A549 (cell line): ENCODE measurements around the gene TNPO2.

Experiments used
- CEBPB ChIP-seq, 2 experiments: fragments of >200 bp in 1 of 2; sonication (Bioruptor Twin) in 1 of 2; formaldehyde crosslinking in 1 of 2; IDR thresholded peaks; 2 replicates each; pipeline ENCODE4 v1.6.1; 2012 to 2016
- EP300 ChIP-seq, 2 experiments: fragments of >200 bp; sonication (Bioruptor Twin); formaldehyde crosslinking; IDR thresholded peaks; 2 replicates in 1 of 2; 3 replicates in 1 of 2; pipeline ENCODE4 v1.6.1; 2016 to 2017
- JUNB ChIP-seq: fragments of >200 bp; sonication (Bioruptor Twin); formaldehyde crosslinking; IDR thresholded peaks from 2 replicates; pipeline ENCODE4 v1.6.1; 2016
- TF ChIP-seq, protein P1 (sequence below): fragments of >200 bp; sonication (Bioruptor Twin); formaldehyde crosslinking; IDR thresholded peaks from 3 replicates; pipeline ENCODE4 v1.5.1; 2016

DNA sequence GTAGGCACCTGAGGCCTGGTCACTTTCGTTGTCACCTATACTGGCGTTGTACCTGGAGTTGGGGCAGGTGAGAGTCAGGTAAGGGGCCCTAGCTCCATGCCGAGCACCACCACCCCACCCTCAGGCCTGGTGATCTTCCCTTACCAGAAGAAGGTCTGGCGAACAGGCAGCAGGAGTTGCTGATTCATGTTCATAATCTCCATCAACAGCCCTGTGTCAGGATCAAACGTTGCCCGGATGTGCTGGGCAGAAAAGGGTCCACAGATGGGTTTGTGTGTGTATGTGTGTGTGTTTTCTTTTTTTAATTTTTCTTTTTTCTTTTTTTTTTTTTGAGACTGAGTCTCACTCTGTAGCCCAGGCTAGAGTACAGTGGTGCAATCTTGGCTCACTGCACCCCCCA, 71.5 kb downstream of the TNPO2 start:
- TF ChIP-seq EP300 (IDR thresholded peaks at IDR 0.05): no peak
- TF ChIP-seq CEBPB (IDR thresholded peaks at IDR 0.05): no peak
- TF ChIP-seq, protein P1, sequence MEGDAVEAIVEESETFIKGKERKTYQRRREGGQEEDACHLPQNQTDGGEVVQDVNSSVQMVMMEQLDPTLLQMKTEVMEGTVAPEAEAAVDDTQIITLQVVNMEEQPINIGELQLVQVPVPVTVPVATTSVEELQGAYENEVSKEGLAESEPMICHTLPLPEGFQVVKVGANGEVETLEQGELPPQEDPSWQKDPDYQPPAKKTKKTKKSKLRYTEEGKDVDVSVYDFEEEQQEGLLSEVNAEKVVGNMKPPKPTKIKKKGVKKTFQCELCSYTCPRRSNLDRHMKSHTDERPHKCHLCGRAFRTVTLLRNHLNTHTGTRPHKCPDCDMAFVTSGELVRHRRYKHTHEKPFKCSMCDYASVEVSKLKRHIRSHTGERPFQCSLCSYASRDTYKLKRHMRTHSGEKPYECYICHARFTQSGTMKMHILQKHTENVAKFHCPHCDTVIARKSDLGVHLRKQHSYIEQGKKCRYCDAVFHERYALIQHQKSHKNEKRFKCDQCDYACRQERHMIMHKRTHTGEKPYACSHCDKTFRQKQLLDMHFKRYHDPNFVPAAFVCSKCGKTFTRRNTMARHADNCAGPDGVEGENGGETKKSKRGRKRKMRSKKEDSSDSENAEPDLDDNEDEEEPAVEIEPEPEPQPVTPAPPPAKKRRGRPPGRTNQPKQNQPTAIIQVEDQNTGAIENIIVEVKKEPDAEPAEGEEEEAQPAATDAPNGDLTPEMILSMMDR: no peak
- no peak for TF ChIP-seq JUNB
